ENCODE data around the gene MEGF6.

Gene MEGF6

GRCh38 chr1:3653286-3653618 is 41.9 kb upstream of the MEGF6 start:
- H3K9me3 ChIP-seq (ENCODE audit: control insufficient read depth, low read length) = no peaks in the 10 kb centered on the region
- H3K9ac ChIP-seq = no peak overlapping the region
- H3K79me2 ChIP-seq = no peaks in the 10 kb centered on the region
- TF ChIP-seq CTCF (IDR thresholded peaks at IDR 0.05) = no peak
- no peak overlapping the region for H3K4me2 ChIP-seq (ENCODE audit: low read length)
- no peak overlapping the region for H3K27ac ChIP-seq
- no peak overlapping the region for H2AFZ ChIP-seq
- H3K4me1 ChIP-seq = peaks cover 4% of the 10 kb centered on the region
- no peak overlapping the region for H3K4me3 ChIP-seq (ENCODE audit: low read depth, low read length)
- H3K36me3 ChIP-seq (ENCODE audit: control insufficient read depth, insufficient read depth, low read length) = no peaks in the 10 kb centered on the region
- H3K27me3 ChIP-seq (ENCODE audit: control insufficient read depth, insufficient read depth, low read length) = peaks cover 8% of the 10 kb centered on the region

- no peaks in the 10 kb centered on the region for H3K36me3 ChIP-seq (ENCODE audit: control insufficient read depth, insufficient read depth, low read length)
- no peak overlapping the region for H3K27ac ChIP-seq
- no peak overlapping the region for H3K9ac ChIP-seq
- H3K9me3 ChIP-seq (ENCODE audit: control insufficient read depth, low read length) = no peaks in the 10 kb centered on the region
- H2AFZ ChIP-seq = no peak overlapping the region
- H3K4me2 ChIP-seq (ENCODE audit: low read length) = peak overlapping the region; percentile 46
- peaks cover 4% of the 10 kb centered on the region for H3K4me1 ChIP-seq
- peak overlapping the region; percentile 4 for H3K4me3 ChIP-seq (ENCODE audit: low read depth, low read length)
- H3K79me2 ChIP-seq = no peaks in the 10 kb centered on the region
- no peak for TF ChIP-seq CTCF (IDR thresholded peaks at IDR 0.05)
- peaks cover 8% of the 10 kb centered on the region for H3K27me3 ChIP-seq (ENCODE audit: control insufficient read depth, insufficient read depth, low read length)
These were observed 41.4 kb upstream of the MEGF6 start for GRCh38 chr1:3652548-3653285.

- Histone ChIP-seq H3K9me3 (ENCODE audit: control insufficient read depth, low read length) (no peaks in the 10 kb centered on the region), H3K4me1 (peaks cover 4% of the 10 kb centered on the region), H3K4me3 (ENCODE audit: low read depth, low read length) (peak within 1 kb of the TSS; percentile 4), H3K27ac (no peak within 1 kb of the TSS), H3K36me3 (ENCODE audit: control insufficient read depth, insufficient read depth, low read length) (no peaks in the 10 kb centered on the region), H3K9ac (no peak within 1 kb of the TSS), H3K4me2 (ENCODE audit: low read length) (peak within 1 kb of the TSS; percentile 46), H2AFZ (no peak within 1 kb of the TSS), H3K79me2 (no peaks in the 10 kb centered on the region), H3K27me3 (ENCODE audit: control insufficient read depth, insufficient read depth, low read length) (peaks cover 8% of the 10 kb centered on the region)
- no peak for TF ChIP-seq CTCF (IDR thresholded peaks at IDR 0.05)
These were observed 40.7 kb upstream of the MEGF6 start, which contains the start of gene TP73 for GRCh38 chr1:3651930-3652547. TP73 (plus strand) TSS chr1:3652516; CDS start chr1:3682366, 29,850 bp downstream.

GRCh38 chr1:3651026-3651929 is 40.0 kb upstream of the MEGF6 start:
- no peak overlapping the region for H3K9ac ChIP-seq
- H3K9me3 ChIP-seq (ENCODE audit: control insufficient read depth, low read length) = no peaks in the 10 kb centered on the region
- no peak overlapping the region for H3K27ac ChIP-seq
- H3K27me3 ChIP-seq (ENCODE audit: control insufficient read depth, insufficient read depth, low read length) = peaks cover 8% of the 10 kb centered on the region
- no peaks in the 10 kb centered on the region for H3K36me3 ChIP-seq (ENCODE audit: control insufficient read depth, insufficient read depth, low read length)
- peak overlapping the region; percentile 3 for H3K4me2 ChIP-seq (ENCODE audit: low read length)
- peaks cover 4% of the 10 kb centered on the region for H3K4me1 ChIP-seq
- H3K79me2 ChIP-seq = no peaks in the 10 kb centered on the region
- H2AFZ ChIP-seq = no peak overlapping the region
- H3K4me3 ChIP-seq (ENCODE audit: low read depth, low read length) = no peak overlapping the region
- TF ChIP-seq CTCF (IDR thresholded peaks at IDR 0.05) = no peak

Measured in parathyroid adenoma (tissue), 2 donors.